Putamen (tissue), 1 donor: Measurements from ENCODE around the gene TREML1.
A peak's percentile ranks its signal among the peaks of the same experiment; 100 is the strongest.
"Not testable (repeated sequence)": the region's sequence is repeated elsewhere in the genome, so short reads cannot be mapped to it uniquely, and the experiment has no call there.

Source experiments
- DNase-seq: peaks from one replicate; pipeline ENCODE4 v3.0.0-alpha.2; 2016; ENCODE audit warnings: low spot score

The TREML1 gene

GRCh38 chr6:41153992-41154625 is at the start of gene TREML1:
TSS of gene TREML1 (minus strand) at chr6:41154347. CDS start at chr6:41154288, 59 bp downstream.
- no peak for DNase-seq

DNA sequence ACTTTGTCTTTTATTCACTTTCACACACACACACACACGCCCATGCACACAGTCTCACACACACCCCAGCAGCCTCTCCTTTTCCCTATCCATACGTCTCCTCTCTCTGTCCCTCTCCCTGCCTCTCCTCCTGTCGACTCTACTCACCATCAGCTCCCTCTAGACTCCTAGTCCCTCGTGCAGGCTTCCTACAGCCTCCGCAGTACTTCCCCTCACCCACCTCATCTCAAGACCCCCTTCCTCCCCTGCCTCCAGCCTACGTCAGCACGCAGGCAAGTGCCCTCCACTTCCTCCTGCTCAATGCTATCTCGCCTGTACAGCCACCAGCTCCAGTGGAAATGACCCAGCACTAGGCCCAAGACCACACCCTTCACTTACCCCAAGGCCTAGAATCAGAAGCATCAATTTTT is 47.6 kb upstream of the TREML1 start:
- no peak for DNase-seq

DNA sequence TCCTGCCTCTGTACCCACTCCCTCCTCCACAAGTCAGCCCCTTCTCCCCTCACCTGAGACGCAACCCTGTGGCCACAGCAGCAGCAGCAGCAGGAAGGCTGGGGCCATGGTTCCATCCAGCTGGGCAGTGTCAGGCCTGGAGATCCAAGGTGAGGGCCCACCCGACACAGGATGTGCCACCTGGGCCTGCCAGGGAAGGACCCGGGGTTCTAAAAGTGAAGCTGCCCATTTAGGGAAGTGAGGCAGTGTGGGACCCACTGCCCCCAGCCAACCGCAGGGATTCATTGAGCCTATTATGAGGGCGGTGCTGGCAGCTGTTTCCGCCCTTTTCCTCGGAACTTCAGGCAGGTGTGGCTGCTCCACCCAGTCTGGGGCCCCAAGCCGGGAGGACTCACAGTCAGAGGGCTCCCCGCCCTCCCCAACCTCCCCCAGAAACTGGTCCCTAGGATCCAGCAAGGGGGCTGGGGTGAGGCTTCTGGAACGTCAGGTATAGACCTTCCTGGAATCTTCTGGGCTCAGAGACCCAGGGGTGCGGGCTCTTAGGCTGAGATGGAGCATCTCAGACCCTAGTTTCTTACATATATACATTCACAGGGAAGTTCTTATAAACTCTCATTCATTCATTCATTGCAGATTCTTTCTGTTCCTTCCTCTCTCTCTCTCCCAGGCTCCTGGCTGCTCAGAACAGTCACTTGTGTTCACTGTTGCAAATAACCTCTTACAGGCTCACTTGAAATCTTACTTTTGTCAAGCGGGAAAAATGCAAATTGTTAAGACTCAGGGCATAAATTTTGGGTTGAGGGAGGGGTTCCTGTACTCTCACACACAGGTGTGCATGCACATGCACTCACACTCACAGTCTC is 47.0 kb upstream of the TREML1 start, which contains the start of gene TREML2:
TSS of gene TREML2 (minus strand) at position 249 of the 863 bp plus-strand sequence. CDS start at position 108, 141 bp downstream.
- DNase-seq, result no peak

DNA sequence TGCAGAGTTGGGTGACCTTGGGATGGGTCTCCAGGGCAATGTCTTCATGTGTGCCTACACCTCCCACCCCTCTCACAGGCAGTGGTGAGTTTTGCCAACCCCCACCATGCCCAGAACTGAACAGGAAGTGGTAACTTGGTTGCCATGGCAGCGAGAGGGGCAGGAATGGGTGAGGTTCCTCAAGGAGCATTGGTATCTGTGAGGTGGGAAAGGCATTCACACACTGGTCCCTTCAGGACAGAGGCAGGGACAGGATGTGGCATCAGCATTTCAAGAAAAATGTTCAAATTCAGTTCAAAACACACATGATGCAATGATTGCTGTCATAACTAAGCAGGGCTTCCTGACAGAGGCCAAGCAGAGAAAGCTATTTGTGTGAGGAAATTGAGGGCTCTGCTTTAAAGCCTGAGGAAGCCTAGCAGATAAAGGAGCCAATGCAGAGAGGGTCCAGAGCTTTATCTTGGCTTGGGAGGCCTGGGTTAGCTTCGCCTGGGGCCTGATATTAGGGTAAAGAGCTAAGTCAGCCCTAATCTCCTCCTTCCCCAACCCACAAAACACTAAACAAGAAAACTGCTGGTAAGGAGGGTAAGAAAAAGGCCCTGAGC is 46.3 kb upstream of the TREML1 start:
- DNase-seq, result no peak

GRCh38 chr6:41199552-41200246 is 45.6 kb upstream of the TREML1 start:
- no peak for DNase-seq

DNA sequence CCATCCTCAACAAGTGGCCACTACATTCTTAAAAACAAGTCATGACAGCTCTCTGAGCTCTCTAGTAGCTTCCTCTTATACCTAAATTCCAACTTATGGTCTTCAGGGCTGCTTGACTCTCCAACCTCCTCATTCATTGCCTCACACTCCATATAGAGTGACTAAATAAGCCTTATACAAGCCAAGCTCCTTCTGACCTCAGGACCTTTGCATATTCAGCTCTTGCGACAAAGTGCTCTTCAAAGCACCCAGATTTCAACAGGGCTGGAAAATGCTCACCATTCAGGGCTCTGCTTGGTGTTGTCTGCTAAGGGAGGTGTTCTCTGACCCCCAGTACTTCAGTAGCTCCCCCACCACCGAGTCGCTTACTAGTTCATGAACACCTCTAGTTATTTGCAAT is 43.1 kb upstream of the TREML1 start:
- no peak for DNase-seq

- no peak for DNase-seq
Observed at GRCh38 chr6:41194386-41194785, 40.2 kb upstream of the TREML1 start.

DNA sequence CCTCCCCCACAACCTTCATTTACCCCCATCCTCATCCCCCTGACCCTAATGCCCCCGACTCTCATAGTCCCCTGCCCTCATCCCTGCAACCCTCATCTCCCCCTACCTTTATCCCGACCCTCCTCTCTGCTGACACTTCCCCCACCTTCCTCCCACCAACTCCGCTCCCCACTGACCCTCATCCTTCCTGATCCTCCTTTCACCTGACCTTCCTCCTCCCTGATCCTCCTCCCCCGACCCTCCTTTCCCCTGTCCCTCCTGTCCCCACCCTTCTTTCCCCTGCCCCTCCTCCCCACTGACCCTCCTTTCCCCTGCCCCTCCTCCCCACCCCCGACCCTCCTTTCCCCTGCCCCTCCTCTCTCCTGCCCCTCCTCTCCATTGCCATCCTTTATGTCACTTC is 39.7 kb upstream of the TREML1 start:
- no peak for DNase-seq

- DNase-seq, result no peak
Observed at GRCh38 chr6:41193171-41193734, 39.1 kb upstream of the TREML1 start.

DNA sequence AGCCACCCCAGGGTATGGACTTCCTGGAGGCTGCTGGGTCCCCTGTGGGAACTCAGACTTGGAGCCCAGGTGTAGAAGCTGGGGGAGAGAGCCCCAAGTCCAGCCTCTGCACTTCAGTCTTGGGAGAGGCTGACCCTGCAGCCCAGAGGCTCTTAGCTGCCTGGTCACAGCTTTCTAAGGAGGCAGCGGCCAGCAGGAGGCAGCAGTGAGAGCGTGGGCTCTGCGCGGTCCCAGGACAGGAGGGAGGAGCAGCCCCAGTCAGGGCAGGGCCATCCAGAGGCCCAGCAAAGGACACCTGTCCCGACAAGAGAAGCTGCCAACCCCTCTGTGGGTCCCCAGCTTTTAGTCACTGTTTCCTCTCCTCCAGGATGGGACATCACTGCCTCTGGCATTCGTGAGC is 37.4 kb upstream of the TREML1 start:
- DNase-seq, result no peak

- DNase-seq, result no peak
Observed at GRCh38 chr6:41190791-41191190, 36.6 kb upstream of the TREML1 start.

DNA sequence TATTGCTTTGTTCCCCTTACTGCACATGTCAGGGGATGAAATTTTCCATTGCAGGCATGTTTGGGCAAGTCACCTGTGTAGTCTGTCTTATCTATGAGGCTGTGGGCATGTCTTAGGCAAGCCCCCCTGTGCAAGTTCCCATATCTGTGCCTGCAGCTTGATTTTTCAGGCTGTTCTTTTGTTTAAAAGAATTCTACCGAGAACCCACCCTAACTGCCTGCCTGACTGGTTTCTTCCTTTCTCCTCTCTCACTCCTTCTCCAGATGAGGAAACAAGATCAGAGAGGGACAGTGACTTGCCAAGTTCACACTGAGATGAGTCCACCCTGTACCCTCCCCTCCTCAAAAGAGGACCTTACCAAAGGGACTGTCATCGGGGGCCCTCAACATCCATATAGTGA is 35.8 kb upstream of the TREML1 start:
- no peak for DNase-seq

DNA sequence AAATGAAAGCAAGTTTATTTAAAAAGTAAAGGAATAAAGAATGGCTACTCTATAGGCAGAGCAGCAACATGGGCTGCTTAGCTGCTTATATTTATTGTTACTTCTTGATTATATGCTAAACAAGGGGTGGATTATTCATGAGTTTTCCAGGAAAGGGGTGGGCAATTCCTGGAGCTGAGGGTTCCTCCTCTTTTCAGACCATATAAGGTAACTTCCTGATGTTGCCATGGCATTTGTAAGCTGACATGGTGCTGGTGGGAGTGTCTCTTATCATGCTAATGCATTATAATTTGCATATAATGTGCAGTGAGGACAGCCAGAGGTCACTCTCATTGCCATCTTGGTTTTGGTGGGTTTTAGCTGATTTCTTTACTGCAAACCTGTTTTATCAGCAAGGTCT is 34.9 kb upstream of the TREML1 start:
- not testable (repeated sequence) for DNase-seq

GRCh38 chr6:41187924-41188886 is 34.1 kb upstream of the TREML1 start:
- DNase-seq, result no peak

DNA sequence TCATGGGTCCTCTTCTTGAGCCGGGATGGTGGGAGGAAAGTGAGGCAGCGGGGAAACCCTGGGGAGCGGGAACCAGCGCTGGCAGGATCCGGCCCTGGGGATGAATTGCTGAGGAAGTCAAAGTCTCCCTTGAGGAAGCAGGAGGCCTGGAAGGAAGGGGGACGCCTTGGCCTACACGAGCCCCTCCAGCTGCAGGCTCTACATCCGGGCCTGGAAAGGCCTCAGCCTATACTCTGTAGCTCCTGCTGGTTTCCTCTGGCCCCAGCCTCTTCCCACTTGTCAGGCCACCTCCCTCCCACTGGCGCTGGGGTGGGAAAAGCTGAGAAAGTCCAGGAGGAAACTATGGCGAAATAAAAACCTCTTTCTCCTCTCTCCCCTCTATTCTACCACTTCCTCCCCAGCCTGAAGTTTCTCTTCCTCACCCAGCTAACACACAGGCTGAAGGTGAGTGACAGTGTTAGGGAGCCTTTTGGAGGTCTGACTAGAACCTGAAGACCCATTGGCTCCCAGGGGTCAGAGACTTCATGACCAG is 31.9 kb upstream of the TREML1 start:
- no peak for DNase-seq

DNA sequence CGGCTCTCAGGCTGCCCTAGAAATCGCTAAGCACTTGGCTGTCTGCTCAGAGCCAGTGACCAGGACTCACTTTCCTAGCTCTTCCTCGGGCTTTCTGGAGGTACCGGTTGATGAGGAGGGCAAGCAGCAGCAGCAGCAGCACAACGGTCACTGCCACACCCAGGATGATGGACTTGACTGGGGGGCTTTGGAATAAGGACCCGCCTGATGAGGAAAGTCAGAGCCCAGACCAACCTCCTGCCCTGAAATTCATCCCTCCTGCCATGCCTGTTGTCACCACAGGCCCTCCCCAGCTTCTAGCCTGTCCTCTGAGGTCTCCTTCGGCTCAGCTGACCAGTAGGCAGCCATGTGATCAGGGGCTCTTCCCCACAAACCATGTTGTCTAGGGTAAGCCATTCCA is 30.6 kb upstream of the TREML1 start:
- DNase-seq, result no peak

DNA sequence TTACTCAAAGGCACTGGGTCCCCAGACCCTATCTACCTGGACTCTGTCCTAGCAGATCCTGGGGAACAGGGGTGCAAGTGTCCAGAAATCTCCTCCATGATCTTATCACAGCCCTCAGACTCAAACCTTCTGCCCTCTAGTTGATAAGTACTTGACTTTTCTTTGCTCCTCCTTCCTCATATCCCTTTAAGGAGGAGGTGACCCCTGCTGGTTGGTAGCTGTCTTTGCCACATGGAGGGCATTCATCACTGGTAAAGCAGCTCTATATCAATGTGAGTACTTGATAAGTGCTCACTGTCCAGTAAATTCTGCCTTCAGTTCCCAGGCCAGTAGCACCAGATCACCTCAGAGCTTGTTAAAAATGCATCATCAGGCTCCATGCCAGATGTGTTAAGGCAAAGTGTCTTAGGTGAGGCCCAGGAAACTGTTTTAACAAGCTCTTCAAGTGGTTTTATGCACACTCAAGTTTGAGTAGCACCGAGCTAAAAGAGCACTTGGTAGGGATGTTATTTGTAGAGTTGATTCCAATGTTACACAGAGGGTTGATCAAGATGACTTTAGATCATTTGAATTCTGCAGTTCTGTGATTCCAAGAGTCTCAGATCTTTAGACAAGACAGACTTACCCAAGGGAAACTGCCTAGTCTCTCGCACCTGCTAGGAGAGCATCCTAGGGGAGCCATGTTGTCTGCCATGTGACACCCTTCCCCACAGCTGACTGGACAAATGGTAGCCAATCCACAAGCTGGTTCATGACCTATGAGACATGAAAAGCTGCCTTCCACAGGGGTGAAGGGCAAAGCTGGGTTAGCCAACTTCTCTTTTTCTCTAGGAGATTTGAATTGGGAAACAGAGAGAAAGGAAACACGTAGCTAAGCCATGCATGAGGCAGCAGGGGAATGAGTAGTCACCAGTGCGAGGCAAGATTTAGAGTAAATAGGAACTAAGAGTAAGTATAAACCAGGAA is 28.2 kb upstream of the TREML1 start:
- DNase-seq, result peak; percentile 27

GRCh38 chr6:41181566-41181965 is 27.4 kb upstream of the TREML1 start:
- no peak for DNase-seq

DNA sequence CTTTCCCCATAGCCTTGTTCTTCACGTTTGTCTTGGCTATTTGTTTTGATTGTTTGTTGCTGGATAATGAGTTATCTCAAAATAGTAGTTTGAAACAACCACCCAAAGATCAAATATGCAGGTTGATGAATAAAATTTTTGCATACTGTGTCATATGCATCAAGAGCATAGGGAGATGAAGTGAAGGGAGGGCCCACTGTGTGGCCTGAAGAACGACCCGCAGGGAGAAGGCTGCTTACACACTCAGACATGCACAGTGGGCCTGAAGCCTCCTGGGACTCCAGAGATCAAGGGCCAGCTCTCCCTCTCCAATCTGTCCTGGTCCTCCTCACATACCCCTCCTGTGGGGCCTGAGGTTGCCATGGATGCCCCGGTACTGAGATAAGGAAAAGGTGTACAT is 25.0 kb upstream of the TREML1 start:
- no peak for DNase-seq
